ENCODE measurements around the gene TMEM181.

DNA sequence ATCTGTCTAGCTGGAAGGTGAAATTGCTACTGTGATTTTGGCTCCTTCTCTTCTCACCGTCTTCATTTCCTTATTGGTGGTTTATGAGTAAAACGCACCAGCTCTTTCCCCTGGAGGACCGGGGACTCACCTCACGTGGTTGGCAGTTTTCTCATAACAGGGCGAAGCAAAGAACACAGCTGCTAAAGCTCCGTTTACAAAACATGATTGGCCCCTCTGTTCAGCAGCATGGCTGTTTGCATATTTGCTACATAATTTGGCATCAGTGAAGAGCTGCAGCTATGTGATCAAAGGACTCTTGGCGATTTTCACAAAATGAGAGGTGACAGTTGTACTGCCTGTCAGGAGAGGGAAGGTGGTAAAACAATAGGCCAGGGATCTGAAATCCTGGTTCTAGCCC, 20.5 kb upstream of the TMEM181 start:
- no peak for TF ChIP-seq EZH2 (IDR thresholded peaks at IDR 0.05; ENCODE audit: low read depth, unreplicated experiment)
- no peak for TF ChIP-seq POLR2AphosphoS5 (IDR thresholded peaks at IDR 0.05; ENCODE audit: low read depth)
- TF ChIP-seq, protein P1, sequence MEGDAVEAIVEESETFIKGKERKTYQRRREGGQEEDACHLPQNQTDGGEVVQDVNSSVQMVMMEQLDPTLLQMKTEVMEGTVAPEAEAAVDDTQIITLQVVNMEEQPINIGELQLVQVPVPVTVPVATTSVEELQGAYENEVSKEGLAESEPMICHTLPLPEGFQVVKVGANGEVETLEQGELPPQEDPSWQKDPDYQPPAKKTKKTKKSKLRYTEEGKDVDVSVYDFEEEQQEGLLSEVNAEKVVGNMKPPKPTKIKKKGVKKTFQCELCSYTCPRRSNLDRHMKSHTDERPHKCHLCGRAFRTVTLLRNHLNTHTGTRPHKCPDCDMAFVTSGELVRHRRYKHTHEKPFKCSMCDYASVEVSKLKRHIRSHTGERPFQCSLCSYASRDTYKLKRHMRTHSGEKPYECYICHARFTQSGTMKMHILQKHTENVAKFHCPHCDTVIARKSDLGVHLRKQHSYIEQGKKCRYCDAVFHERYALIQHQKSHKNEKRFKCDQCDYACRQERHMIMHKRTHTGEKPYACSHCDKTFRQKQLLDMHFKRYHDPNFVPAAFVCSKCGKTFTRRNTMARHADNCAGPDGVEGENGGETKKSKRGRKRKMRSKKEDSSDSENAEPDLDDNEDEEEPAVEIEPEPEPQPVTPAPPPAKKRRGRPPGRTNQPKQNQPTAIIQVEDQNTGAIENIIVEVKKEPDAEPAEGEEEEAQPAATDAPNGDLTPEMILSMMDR (conservative IDR thresholded peaks at IDR 0.05; ENCODE audit: low read depth in 2 of 2) = no peak
- no peak for TF ChIP-seq EZH2phosphoT487 (IDR thresholded peaks at IDR 0.05; ENCODE audit: unreplicated experiment)
- TF ChIP-seq, protein P2, sequence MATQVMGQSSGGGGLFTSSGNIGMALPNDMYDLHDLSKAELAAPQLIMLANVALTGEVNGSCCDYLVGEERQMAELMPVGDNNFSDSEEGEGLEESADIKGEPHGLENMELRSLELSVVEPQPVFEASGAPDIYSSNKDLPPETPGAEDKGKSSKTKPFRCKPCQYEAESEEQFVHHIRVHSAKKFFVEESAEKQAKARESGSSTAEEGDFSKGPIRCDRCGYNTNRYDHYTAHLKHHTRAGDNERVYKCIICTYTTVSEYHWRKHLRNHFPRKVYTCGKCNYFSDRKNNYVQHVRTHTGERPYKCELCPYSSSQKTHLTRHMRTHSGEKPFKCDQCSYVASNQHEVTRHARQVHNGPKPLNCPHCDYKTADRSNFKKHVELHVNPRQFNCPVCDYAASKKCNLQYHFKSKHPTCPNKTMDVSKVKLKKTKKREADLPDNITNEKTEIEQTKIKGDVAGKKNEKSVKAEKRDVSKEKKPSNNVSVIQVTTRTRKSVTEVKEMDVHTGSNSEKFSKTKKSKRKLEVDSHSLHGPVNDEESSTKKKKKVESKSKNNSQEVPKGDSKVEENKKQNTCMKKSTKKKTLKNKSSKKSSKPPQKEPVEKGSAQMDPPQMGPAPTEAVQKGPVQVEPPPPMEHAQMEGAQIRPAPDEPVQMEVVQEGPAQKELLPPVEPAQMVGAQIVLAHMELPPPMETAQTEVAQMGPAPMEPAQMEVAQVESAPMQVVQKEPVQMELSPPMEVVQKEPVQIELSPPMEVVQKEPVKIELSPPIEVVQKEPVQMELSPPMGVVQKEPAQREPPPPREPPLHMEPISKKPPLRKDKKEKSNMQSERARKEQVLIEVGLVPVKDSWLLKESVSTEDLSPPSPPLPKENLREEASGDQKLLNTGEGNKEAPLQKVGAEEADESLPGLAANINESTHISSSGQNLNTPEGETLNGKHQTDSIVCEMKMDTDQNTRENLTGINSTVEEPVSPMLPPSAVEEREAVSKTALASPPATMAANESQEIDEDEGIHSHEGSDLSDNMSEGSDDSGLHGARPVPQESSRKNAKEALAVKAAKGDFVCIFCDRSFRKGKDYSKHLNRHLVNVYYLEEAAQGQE (IDR thresholded peaks at IDR 0.05; ENCODE audit: unreplicated experiment) = no peak
- TF ChIP-seq NANOG (IDR thresholded peaks at IDR 0.05; ENCODE audit: borderline replicate concordance) = no peak
- no peak for TF ChIP-seq ZNF331 (CRISPR knock-in tag; IDR thresholded peaks at IDR 0.05; ENCODE audit: low read depth)
- TF ChIP-seq STAT1 (IDR thresholded peaks at IDR 0.05; ENCODE audit: unreplicated experiment) = no peak
- no peak for TF ChIP-seq CREB1 (CRISPR knock-in tag; IDR thresholded peaks at IDR 0.05; ENCODE audit: low read depth)
- TF ChIP-seq, protein P3, sequence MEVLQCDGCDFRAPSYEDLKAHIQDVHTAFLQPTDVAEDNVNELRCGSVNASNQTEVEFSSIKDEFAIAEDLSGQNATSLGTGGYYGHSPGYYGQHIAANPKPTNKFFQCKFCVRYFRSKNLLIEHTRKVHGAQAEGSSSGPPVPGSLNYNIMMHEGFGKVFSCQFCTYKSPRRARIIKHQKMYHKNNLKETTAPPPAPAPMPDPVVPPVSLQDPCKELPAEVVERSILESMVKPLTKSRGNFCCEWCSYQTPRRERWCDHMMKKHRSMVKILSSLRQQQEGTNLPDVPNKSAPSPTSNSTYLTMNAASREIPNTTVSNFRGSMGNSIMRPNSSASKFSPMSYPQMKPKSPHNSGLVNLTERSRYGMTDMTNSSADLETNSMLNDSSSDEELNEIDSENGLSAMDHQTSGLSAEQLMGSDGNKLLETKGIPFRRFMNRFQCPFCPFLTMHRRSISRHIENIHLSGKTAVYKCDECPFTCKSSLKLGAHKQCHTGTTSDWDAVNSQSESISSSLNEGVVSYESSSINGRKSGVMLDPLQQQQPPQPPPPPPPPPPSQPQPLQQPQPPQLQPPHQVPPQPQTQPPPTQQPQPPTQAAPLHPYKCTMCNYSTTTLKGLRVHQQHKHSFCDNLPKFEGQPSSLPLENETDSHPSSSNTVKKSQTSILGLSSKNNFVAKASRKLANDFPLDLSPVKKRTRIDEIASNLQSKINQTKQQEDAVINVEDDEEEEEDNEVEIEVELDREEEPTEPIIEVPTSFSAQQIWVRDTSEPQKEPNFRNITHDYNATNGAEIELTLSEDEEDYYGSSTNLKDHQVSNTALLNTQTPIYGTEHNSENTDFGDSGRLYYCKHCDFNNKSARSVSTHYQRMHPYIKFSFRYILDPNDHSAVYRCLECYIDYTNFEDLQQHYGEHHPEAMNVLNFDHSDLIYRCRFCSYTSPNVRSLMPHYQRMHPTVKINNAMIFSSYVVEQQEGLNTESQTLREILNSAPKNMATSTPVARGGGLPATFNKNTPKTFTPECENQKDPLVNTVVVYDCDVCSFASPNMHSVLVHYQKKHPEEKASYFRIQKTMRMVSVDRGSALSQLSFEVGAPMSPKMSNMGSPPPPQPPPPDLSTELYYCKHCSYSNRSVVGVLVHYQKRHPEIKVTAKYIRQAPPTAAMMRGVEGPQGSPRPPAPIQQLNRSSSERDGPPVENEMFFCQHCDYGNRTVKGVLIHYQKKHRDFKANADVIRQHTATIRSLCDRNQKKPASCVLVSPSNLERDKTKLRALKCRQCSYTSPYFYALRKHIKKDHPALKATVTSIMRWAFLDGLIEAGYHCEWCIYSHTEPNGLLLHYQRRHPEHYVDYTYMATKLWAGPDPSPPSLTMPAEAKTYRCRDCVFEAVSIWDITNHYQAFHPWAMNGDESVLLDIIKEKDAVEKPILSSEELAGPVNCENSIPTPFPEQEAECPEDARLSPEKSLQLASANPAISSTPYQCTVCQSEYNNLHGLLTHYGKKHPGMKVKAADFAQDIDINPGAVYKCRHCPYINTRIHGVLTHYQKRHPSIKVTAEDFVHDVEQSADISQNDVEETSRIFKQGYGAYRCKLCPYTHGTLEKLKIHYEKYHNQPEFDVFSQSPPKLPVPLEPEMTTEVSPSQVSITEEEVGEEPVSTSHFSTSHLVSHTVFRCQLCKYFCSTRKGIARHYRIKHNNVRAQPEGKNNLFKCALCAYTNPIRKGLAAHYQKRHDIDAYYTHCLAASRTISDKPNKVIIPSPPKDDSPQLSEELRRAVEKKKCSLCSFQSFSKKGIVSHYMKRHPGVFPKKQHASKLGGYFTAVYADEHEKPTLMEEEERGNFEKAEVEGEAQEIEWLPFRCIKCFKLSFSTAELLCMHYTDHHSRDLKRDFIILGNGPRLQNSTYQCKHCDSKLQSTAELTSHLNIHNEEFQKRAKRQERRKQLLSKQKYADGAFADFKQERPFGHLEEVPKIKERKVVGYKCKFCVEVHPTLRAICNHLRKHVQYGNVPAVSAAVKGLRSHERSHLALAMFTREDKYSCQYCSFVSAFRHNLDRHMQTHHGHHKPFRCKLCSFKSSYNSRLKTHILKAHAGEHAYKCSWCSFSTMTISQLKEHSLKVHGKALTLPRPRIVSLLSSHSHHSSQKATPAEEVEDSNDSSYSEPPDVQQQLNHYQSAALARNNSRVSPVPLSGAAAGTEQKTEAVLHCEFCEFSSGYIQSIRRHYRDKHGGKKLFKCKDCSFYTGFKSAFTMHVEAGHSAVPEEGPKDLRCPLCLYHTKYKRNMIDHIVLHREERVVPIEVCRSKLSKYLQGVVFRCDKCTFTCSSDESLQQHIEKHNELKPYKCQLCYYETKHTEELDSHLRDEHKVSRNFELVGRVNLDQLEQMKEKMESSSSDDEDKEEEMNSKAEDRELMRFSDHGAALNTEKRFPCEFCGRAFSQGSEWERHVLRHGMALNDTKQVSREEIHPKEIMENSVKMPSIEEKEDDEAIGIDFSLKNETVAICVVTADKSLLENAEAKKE (CRISPR knock-in tag; IDR thresholded peaks at IDR 0.05) = no peak
- TF ChIP-seq, protein P4, sequence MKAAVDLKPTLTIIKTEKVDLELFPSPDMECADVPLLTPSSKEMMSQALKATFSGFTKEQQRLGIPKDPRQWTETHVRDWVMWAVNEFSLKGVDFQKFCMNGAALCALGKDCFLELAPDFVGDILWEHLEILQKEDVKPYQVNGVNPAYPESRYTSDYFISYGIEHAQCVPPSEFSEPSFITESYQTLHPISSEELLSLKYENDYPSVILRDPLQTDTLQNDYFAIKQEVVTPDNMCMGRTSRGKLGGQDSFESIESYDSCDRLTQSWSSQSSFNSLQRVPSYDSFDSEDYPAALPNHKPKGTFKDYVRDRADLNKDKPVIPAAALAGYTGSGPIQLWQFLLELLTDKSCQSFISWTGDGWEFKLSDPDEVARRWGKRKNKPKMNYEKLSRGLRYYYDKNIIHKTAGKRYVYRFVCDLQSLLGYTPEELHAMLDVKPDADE (IDR thresholded peaks at IDR 0.05) = no peak
- no peak for TF ChIP-seq ZNF114 (CRISPR knock-in tag; IDR thresholded peaks at IDR 0.05)

Data from GM23338 (cell line).